Stimulated activated CD8-positive, alpha-beta memory T cell treated with anti-CD3 and anti-CD28 coated beads, Interleukin-15, amount 100 ng/mL, for 4 hours (primary cell): ENCODE results near the gene NEDD9.

Experiments
- DNase-seq, 2 donors: peaks; one replicate each; pipeline ENCODE4 v3.0.0-alpha.2; 2020; ENCODE audit warnings: low read depth in 2 of 2

Gene NEDD9

DNA sequence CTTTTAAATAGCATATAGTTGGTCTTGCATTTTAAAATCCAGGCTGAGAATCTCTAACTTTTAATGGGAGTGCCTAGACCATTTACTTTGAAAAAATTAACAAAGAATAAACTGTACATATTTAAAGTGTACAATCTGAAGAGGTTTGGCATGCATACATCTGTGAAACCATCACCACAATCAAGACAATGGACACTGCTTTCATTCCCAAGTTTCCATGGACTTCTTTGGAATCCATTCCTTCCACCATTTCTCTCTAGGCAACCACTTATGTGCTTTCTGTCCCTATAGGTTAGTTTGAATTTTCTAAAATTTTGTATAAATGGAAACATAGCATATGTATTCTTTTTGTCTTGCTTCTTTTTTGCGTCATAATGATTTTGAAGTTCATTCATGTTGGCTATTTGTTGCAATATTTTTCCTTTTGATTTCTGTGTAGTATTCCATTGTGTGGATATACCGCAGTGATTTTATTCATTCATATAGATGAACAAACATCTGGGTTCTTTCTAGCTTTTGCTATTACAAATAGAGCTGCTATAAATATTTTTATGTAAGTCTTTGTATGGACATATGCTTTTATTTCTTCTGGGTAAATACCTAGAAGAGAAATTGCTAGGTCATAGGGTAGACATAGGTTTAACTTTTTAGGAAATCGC lies 50.9 kb downstream of the NEDD9 start:
- DNase-seq, result no peak

DNA sequence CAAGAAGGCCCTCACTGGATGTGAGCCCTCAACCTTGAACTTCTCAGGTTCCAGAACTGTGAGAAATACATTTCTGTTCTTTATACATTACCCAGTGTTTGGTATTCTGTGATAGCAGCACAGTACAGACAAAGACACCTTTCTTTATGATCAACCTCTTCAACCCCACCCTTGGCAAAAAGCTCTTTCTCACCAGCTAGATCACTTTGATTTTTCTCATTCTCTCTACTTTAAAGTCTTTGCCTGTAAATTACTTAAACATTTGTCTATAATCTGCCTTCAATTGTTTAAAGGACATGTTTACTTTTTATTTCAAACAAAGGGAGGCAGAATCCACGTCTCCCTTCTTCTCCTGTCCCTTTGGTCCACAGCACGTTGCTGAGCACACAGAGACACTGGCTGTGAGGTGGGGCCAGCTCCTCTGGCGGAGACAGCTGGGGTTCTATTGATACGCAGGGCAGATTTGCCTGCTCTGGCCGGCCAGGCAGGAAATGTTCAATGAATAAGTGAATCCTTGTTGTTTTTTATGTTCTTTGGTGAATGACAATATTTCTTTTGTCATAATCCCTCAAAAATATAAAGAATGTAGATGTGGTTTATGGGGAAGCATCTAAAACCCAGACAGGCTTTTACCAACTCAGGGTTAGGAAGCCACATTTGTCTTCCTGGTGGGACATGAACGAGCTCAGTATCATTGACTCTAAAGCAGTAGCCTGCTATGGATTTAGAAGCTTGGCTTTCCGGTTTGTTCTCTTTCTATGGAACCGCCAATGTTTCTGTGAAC lies 52.9 kb downstream of the NEDD9 start:
- DNase-seq, result no peak

DNA sequence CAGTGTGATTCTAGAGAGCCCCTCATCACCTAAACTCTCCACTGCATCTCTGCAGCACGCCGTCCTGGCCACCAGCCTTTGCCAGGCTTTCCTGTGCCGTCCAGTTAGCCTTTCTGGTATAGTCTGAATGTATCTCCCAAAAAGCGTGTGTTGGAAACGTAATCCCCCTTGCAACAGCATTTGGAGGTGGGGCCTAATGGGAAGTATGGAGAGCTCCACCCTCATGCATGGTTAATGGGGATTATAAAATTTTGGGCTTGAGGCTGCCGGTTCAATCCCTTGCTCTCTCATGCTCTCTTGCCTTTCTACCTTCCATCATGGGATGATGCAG lies 53.4 kb downstream of the NEDD9 start:
- no peak for DNase-seq

DNA sequence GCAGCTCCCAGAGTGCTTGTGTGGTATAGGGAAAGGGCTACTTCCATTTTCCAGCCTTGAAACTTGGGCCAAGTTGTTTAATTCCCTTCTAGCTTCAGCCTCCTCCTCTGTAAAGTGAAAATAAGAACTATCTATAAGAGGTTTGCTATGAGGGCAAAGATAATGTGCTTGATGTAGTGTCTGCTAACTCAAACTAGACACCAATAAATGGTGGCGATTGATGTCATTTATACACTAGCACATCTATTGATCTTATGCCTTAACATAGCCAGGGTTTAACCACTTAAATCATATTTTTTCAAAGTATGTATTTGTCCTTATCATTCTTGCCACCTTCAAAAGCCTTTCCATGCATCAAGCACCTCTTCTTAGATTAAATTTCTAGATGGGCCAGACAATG lies 55.2 kb downstream of the NEDD9 start:
- DNase-seq, result no peak

DNA sequence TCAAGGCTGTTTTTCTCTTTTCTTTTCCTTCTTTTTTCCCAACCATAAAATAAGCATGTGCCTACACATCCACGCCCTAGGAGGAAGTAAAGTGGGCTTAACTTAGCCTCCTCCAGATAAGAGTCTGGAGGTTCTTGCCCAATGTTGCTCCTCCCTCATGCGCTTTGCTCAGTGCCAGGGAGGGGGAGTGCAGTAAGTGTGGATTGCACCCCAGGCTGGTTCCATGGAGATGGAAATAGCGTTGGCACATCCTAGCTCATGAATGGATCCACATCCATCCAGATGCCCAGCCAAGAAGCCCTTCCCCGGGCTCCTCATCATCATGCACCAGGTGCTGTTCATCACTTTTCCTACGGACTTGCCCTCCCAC lies 58.2 kb downstream of the NEDD9 start:
- no peak for DNase-seq

DNA sequence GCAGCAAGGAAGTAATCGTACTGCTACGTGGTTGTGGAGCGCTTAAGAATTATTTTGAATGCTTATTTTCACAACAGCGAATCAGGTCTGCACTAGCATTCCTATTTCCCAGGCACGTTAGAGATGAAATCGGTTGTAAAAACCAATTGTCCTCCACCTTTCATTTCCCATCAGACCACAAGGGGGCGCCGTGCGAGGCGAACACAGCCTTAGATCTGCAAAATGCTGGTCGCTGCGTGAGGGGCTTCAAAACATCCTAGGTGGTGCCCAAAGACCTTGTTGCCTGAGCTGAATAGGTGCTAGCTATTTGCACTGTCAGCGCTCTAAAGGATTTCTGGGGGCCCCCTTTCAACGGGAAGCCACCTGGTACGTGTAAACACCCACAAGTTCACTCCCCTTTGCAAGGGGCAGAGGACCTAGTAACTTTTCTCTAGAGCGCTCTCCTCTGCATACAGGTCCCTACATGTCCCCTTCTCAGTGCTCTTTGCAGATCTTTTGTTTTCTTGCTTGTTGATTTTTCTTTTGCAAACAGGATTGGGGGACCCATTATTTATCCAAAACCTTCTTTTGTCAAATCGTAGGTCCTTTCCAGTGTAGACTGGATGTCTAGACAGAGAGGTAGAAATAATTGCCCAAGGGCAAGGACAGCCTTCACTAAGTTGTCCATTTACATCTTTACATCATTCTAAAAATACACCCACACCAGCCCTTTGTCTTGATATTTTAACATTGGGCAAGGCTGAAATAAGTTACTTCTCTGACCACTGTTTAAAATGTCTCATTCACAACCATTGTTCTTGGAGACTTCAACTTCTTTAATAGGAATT lies 59.8 kb downstream of the NEDD9 start:
- DNase-seq, result peak; percentile 36 to 52

DNA sequence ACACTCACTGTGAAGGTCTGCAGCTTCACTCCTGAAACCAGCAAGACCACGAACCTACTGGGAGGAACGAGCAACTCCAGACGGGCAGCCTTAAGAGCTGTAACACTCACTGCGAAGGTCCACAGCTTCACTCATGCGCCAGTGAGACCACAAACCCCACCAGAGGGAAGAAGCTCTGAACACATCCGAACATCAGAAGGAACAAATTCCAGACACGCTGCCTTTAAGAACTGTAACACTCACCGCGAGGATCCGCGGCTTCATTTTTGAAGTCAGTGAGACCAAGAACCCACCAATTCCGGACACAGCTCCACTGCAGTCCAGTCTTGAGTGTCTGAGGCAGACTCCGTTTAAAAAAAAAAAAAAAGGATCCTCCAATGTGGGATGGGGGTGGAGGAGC lies 60.5 kb downstream of the NEDD9 start:
- DNase-seq, result no peak

DNA sequence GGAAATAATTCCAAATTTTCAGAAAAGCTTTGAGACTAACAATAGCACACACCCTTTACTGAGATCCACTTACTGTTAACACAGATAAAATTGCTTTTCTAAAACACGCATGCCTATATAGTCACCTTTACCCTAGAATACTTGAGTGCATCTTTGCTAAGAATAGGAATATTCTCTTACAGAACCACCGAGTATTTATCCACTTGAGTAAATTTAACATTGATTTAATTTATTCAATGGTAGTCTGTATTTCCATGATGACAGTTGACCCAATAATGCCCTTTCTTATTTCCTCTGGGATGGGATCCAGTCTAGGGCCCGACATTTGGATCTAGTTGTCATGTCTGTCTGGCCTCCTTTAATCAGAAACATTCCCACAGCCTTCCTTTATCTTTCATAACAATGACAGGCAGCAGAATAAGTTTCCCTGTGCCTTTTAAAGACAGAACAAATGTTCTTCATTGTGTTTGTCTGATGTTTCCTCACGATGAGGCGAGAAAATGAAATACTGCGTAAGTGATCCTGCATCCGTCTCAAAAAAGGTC lies 64.3 kb downstream of the NEDD9 start:
- no peak for DNase-seq

DNA sequence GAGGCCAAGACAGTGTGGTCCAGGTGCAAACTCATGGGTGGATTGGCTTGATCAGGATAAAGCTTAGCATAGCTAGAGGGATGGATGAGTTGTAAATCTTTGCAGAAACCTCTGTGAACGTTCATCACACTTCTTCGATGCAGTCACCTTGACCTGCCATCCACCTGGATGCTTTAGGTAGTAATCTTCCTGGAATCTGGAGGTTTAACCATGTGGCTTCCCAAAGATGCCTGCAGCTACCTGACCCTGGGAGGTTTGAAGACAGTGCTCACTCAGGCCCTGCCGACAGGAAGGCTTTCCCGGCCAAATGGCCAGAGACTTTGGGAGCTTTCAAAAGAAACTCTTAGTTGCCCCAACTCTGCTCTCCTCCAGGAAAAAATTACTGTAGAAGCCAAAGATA lies 65.5 kb downstream of the NEDD9 start:
- DNase-seq, result no peak

DNA sequence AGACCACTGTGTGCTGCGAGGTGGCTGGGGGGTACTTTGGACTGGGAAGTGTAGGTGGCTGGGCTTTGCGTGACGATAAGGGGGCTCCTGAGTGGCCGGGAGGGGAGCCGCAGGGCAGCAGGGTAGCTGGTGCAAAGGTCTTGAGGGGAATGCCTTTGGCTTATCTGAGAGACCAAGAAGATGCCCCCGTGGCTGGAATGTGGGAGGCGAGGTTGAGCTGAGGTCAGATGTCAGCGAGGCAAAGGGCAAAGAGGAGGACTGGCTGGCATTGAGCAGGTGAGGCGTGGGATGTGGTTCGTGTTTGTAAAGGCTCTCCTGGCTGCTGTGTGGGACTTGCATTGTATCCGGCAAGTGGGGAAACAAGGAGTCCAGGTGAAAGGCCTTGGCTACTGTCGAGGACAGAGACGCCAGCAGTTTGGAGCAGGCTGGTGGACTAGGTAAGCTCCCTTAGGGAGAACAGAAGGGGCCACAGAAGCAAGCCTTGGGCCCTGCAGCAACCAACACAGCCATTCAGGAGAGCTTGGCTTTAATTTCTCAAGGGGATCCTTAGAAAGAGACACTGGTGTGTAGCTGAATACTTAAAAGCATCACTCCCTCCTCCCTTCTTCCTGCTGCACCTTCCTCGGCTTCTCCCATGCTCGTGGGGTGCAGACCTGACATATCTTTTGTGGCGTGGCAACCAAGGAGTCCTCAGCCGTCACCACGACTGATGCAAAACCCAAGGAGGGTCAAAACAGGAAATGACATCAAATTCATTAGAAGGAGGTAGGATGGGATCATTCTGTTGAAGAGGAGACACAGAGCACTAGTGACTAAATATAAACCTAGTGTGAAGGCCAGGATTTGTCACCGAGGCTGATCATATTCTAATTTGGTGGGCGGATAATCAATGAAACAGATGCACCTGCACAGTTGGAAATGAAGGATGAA lies 67.5 kb downstream of the NEDD9 start:
- no peak for DNase-seq

DNA sequence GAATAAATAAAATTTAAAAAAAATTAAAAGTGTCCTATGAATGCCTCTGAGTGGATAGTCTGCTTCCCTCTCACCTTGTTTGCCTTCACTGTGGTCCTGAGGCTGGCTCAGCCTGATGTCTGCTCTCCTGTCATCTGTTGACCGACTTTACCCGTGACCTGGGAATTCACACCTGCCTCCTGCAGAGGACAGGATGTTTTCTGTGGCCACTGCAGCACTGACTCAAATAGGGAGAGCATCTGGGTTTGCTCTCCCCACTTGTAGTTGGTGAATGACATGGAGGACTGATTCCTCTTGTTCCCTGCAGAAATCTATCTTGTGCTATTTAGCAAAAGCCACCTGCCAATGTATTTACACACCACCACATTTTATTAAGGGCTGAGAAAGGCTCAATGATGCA lies 68.5 kb downstream of the NEDD9 start:
- no peak for DNase-seq

DNA sequence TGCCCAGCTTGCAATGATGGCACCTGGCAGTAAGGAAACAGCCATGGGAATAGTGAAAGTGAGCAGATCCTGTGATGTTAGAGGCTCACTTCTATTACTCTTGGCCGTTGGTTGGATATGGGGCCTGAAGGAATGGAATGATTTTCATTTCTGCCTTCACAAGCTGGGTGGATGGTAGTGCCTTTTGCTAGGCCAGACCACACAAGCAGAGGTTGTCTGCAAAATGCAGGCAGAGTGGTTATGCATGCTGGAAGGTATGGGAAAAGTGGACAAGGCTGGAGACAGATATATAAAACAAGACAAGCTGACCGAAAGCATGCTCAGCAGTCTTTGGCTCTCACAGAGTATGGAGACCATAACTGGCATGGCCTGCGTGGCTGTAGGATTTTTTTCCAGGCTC lies 70.2 kb downstream of the NEDD9 start:
- no peak for DNase-seq

DNA sequence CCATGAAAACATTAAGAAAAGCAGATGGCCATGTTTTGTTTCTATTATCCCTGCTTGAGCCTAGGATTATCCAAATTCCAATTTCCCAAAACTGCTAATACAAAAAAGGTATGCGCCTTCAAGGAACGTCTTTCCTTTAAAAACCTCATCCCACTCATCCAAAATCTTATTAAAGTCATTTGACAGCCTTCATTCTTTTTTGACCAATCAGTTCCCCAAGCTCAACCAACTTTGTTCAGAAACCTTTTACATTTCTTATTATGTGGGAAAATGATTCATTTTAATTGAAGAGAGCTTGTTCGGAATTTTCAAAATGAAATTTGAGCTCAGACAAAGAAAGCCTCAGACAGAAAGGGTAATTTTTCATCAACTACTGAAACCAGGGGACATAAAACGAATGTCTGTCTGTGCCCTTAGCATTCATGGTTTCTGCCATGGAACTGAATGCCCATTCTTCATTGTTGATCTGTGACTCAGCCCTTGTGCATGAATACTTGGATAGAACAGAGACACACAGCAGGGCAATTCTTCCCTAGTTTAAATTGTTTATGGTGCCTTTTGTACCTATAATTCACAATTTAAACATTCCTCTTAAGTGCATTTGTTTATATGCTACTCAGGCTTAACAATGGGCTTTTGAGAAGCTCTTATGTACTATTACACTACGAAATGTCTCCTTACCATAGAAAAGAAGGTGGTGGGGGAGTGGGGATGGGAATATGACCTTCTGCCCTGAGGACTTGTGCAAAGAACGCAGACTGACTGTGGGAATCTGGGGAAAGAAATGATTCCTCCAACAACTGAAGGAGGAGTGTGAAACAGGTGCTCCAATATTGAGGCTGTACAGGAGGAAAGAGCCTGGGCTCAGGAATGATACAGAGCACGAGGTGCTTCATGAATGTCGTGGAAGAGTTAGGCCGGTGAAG lies 71.2 kb downstream of the NEDD9 start:
- no peak for DNase-seq

DNA sequence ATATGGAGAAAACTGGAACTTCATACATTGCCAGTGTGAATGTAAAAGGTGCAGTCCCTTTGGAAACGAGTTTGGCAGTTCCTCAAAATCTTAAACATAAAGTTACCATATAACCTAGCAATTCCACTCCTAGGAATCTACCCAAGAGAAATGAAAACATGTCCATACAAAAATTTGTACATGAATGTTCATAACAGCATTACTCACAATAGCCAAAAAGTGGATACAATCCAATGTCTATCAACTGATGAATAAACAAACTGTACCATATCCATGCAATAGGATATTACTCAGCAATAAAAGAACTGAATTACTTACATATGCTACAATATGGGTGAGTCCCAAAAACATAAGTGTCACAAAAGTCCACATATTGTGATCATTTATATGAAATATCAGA lies 72.3 kb downstream of the NEDD9 start:
- no peak for DNase-seq

DNA sequence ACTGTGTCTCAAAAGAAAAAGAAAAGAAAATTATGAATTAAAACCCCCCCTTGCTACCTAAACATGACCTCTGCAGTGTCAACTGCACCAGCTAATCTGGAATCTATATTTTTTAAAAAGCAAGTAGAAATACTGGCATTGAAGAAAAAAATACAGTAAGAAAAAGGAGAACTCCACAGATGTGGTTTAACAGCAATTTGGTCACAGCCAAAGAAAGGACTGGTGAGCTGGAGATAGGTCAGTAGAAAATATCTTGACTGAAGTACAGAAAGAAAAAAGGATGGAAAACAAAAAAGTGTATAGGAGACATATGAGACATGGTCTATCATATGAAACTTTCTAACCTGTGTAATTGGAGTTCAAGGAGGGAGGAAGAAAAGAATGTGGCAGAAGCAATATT lies 76.9 kb downstream of the NEDD9 start:
- DNase-seq, result no peak

DNA sequence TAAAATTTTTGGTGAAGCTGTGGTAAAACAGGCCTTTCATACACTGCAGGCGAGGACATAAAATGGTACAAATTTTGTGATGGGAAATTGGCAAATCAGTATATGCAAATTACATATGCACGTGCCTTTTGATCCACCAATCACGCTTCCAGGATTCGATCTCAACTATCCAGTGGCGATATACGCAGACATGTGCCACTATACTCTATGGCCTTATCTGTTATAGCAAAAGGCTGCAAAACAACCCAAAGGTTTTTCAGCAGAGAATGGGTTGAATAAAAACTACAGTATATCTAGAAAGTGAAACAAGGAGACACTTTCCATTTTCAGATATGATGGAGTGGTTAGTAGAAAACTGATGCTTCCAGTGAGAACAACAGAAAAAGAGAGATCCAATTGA lies 79.0 kb downstream of the NEDD9 start:
- no peak for DNase-seq

DNA sequence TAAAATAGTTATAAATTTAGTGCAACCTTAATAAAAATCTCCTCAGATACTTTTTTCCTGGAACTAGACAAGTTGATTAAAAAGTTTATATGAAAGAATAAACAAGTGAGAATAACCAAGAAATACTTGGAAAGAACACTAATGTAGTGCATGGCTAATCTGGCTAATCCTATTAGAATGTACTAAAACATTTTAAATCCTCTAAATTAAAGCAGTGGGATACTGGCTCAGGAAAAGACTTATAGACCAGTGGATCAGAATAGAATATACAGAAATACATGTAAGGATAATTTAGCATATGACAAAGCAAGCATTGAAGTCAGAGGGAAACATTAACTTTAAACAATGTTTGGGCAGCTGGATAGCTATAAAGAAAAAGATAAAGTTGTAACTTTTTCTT lies 79.9 kb downstream of the NEDD9 start:
- DNase-seq, result no peak

DNA sequence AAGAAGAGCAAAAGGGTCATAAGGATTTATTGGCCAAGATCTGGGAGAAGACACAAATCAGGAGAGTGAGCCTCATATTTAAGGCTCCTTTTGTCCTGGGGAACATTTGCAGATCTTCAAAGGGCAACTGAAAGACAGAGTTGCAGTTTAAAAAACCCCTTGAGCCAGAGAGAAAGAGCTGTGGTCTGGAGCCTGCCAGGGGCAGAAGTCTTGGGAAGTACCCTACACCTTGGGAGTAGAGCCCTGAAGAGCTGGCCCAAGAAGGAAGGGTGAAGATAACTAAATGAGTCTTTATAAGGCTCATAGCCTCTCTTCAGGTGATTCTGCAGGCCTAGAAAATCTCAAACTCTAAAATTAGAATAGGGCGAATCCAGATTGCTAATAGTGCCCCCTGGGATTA lies 81.0 kb downstream of the NEDD9 start:
- no peak for DNase-seq

DNA sequence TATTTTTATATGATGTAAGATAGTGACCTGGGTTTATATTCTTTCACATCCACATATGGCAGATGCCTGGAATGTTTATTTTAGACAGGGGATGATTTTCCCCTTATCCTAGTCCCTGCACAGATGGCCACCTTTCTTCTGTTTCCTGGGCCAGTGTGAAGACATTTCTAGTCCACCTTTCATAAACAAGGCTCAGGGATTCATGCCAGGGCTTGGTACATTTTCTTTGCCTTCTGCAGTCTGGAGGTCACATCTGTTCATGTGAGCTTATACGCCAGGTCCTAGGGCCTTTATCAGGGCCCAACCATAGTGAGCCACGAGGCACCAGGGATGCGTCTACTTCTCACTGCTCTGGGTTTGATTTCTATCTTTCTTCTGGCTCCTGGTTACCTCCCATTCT lies 82.9 kb downstream of the NEDD9 start:
- DNase-seq, result no peak

DNA sequence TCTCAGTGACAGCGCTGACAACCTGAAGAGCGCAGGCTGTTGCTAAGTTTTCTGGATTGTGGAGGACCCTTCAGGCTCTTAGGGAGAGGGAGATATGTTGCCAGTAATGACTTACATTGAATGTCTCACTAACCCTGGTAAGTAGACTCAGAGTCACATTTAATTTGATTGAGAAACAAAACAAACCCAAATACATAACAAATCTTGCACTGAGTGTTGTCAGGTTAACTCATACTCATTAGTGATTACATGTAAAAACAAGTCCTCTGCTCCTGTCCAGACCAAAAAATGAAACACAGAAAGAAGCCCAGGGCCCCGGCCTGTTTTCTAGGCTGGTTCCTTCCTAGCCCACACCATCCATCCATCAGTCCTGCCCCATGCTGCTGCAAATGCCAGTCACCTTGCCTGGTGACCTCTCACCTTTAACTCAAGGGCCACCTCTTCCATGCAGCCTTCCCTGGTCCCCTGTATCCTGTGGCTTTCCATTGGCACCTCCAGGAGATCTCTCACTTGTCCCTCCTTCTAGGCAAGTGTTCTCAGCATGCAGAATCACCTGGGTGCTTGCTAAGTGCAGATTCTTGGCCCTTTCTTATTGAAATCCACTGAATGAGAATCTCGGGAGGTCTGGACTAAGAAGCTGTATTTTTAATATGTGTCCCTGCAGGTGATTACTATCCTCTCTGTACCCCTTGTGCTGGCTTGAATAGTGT lies 86.2 kb downstream of the NEDD9 start:
- no peak for DNase-seq
